GM13976 (cell line): ENCODE results near the gene DNASE1L3.
A peak's percentile ranks its signal among the peaks of the same experiment; 100 is the strongest.

Source experiments
- DNase-seq: peaks from one replicate; pipeline ENCODE4 v3.0.0; 2012; ENCODE audit warnings: low spot score
- CTCF ChIP-seq: IDR thresholded peaks from 2 replicates; pipeline ENCODE4 v1.5.1; 2012; ENCODE audit warnings: borderline replicate concordance, mild to moderate bottlenecking; ENCODE audit not compliant: insufficient read depth; ENCODE audit errors: extremely low read depth, missing control alignments, control extremely low read depth
- in situ Hi-C: fragments of 300-500 bp; cut with MboI; formaldehyde crosslinking; loops from one replicate; pipeline ENCODE4 v1.12.0; 2022; ENCODE audit warnings: low sequenced_read_pairs, mixed read lengths, inconsistent platforms; ENCODE audit not compliant: unreplicated experiment

DNASE1L3 gene

GRCh38 chr3:58175437-58176184 lies 35.2 kb downstream of the DNASE1L3 start:
- in situ Hi-C loops = loop anchor here (10.0 kb wide), 1 partner anchor 161 kb away; no protein-coding TSS in a partner anchor
- DNase-seq = no peak

DNA sequence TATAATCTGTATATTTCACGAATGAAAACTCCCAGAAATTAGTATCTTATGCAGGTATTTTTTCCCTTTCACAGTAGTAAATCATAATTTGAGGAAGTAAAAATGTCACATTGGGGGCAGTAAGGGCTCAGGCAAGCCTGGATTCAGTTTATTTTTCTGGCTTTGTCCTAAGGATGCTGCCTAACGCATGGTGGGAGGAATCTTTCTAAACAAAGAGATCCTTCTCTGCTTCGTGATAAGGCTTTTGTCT lies 35.7 kb downstream of the DNASE1L3 start:
- no peak for TF ChIP-seq CTCF
- no peak for DNase-seq
- in situ Hi-C loops = loop anchor here (10.0 kb wide), 1 partner anchor 160 kb away; no protein-coding TSS in a partner anchor

More at GRCh38 chr3:58175437-58176184, 35.2 kb downstream of the DNASE1L3 start:
- no peak for TF ChIP-seq CTCF

GRCh38 chr3:58173669-58174398 lies 36.9 kb downstream of the DNASE1L3 start:
- in situ Hi-C loops = loop anchor here (10.0 kb wide), 1 partner anchor 159 kb away; no protein-coding TSS in a partner anchor
- DNase-seq = peak; percentile 77
- peak; percentile 56 for TF ChIP-seq CTCF

DNA sequence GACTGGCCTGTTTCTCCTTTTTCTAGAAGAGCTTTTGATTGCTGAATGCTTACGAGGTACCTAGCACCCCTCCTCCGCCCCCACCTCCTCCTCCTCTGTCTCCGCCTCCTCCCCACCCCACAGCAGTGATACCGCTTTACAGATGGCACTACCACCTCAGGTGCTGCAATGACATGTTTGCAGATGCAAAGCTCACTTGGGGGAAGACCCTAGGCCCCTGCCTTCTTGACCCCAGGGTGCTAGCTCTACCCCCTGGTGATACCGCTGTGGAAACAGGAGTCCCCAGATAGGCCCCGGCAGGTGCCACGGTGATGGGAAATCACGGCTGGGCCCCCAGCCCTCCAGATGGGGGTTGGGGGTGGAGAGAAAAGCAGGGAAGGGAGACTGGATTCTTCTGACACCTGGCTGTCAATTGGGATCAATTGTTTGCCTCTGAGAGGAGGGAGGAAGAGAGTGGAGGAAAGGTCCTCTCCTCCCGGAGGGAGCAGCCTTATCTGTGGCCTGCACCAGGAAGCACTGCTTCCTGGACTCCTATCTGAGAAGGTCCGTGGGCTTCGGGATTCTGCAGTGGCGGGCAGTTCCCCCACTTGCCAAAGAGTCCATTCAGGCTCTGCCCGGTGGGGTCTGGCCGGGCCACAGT lies 37.6 kb downstream of the DNASE1L3 start:
- DNase-seq = no peak
- in situ Hi-C loops = loop anchor here (10.0 kb wide), 1 partner anchor 158 kb away; no protein-coding TSS in a partner anchor
- TF ChIP-seq CTCF = no peak

GRCh38 chr3:58171126-58171525 lies 39.6 kb downstream of the DNASE1L3 start:
- TF ChIP-seq CTCF = no peak
- no peak for DNase-seq
- in situ Hi-C loops = loop anchor here (10.0 kb wide), 1 partner anchor 156 kb away; no protein-coding TSS in a partner anchor

GRCh38 chr3:58170376-58170775 lies 40.4 kb downstream of the DNASE1L3 start:
- DNase-seq = no peak
- no peak for TF ChIP-seq CTCF
- in situ Hi-C loops = loop anchor here (10.0 kb wide), 1 partner anchor 156 kb away; no protein-coding TSS in a partner anchor
